ENCODE results near the gene EFHC1. TPM values are rescaled to one million over a fixed set of nuclear protein-coding genes. Genes with fewer than 3 reads are reported as not detected.

Gene EFHC1
- polyA plus RNA-seq, 1 donor (not counting 4 experiments of a cell fraction or from before 2014, with no cell fraction given) = 20.5 TPM

DNA sequence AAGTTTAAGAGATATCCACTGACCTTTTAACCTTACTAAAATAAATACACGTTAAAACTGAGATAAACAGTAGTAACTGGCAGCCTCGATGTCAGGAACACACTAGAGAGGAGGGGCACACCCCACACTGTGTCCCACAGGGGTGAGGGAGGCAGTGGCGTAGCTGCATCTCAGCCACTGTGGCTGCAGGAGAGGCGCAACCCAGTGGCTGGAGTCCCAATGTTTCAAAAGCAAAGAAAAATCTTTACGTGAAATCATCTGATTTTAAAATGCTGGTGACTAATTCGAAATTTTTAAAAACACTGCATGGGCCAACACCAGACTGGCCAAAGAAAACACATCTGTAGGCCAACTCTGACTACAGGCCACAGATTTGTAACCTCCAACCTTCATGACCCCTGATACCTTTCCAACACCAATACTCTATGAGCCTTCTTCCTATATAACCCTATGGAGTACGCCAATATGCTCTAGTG, 102.0 kb downstream of the EFHC1 start:
- Histone ChIP-seq H3K36me3 (ENCODE audit: control insufficient read depth in 2 of 2, extremely low read depth in 1 of 2, insufficient read depth in 2 of 2, low read length in 2 of 2) (no peaks in the 10 kb centered on the region), H3K9me1 (ENCODE audit: control insufficient read depth, extremely low read depth, insufficient read depth, low read length) (no peaks in the 10 kb centered on the region), H2AFZ (ENCODE audit: control insufficient read depth, low read length) (no peak overlapping the region), H3K9ac (ENCODE audit: control insufficient read depth, extremely low read depth, insufficient read depth, low read length) (no peak overlapping the region), H3K4me2 (ENCODE audit: control insufficient read depth, extremely low read depth, insufficient read depth, low read depth, low read length) (no peak overlapping the region), H3K9me3 (ENCODE audit: control insufficient read depth, low read depth, low read length) (no peaks in the 10 kb centered on the region), H3K4me3 (ENCODE audit: control insufficient read depth in 2 of 3, extremely low read depth in 1 of 3, insufficient read depth in 2 of 3, low read depth in 1 of 3, low read length in 3 of 3) (no peak overlapping the region), H3K4me1 (ENCODE audit: control insufficient read depth, extremely low read depth, insufficient read depth, low read length) (peaks cover 27% of the 10 kb centered on the region), H4K20me1 (ENCODE audit: control insufficient read depth, extremely low read depth, insufficient read depth, low read length) (no peaks in the 10 kb centered on the region), H3K79me2 (ENCODE audit: control insufficient read depth, insufficient read depth, low read length) (peaks cover 2% of the 10 kb centered on the region), H3K27ac (ENCODE audit: control insufficient read depth, insufficient read depth, low read length) (no peak overlapping the region), H3K27me3 (ENCODE audit: control insufficient read depth, extremely low read depth, insufficient read depth, low read length) (no peaks in the 10 kb centered on the region)
- TF ChIP-seq, protein P1, sequence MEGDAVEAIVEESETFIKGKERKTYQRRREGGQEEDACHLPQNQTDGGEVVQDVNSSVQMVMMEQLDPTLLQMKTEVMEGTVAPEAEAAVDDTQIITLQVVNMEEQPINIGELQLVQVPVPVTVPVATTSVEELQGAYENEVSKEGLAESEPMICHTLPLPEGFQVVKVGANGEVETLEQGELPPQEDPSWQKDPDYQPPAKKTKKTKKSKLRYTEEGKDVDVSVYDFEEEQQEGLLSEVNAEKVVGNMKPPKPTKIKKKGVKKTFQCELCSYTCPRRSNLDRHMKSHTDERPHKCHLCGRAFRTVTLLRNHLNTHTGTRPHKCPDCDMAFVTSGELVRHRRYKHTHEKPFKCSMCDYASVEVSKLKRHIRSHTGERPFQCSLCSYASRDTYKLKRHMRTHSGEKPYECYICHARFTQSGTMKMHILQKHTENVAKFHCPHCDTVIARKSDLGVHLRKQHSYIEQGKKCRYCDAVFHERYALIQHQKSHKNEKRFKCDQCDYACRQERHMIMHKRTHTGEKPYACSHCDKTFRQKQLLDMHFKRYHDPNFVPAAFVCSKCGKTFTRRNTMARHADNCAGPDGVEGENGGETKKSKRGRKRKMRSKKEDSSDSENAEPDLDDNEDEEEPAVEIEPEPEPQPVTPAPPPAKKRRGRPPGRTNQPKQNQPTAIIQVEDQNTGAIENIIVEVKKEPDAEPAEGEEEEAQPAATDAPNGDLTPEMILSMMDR (optimal IDR thresholded peaks at IDR 0.05 in 1 of 3, IDR thresholded peaks at IDR 0.05 in 1 of 3, conservative IDR thresholded peaks at IDR 0.05 in 1 of 3; ENCODE audit: extremely low read depth in 1 of 3, insufficient read depth in 2 of 3, low read length in 3 of 3) = no peak
- no peak for TF ChIP-seq EZH2 (IDR thresholded peaks at IDR 0.05; ENCODE audit: low read length)
- FAIRE-seq (no peak), DNase-seq (ENCODE audit: low read depth, low spot score) (no peak)
- dilution Hi-C loops (cut with MboI; ENCODE audit: extremely low pct_ligation_motif_present, low sequenced_read_pairs) = no loop called here

DNA sequence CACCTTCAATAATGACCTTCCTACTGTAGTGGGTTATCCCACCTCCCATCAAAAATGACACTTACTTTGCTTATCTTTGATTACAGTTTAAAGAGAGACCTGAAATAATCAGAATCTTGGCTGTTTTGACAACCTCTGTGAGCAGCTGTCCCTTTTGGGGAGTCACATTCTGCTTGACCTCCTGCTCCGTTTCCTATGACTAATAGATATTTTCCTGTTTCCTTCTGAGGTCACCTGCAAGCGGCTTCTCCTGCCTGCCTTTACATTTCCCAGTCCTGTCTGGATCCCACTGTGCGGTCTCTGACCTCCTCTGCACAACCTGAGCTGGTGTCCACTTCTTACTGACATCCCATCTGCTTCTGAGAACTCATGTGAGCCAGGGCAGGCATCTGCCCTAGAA, 102.5 kb downstream of the EFHC1 start:
- Histone ChIP-seq H3K4me2 (ENCODE audit: control insufficient read depth, extremely low read depth, insufficient read depth, low read depth, low read length) (no peak overlapping the region), H4K20me1 (ENCODE audit: control insufficient read depth, extremely low read depth, insufficient read depth, low read length) (no peaks in the 10 kb centered on the region), H3K27me3 (ENCODE audit: control insufficient read depth, extremely low read depth, insufficient read depth, low read length) (no peaks in the 10 kb centered on the region), H3K27ac (ENCODE audit: control insufficient read depth, insufficient read depth, low read length) (no peak overlapping the region), H3K9me1 (ENCODE audit: control insufficient read depth, extremely low read depth, insufficient read depth, low read length) (no peaks in the 10 kb centered on the region), H3K9ac (ENCODE audit: control insufficient read depth, extremely low read depth, insufficient read depth, low read length) (no peak overlapping the region), H3K9me3 (ENCODE audit: control insufficient read depth, low read depth, low read length) (no peaks in the 10 kb centered on the region), H3K4me1 (ENCODE audit: control insufficient read depth, extremely low read depth, insufficient read depth, low read length) (peaks cover 22% of the 10 kb centered on the region), H3K4me3 (ENCODE audit: control insufficient read depth in 2 of 3, extremely low read depth in 1 of 3, insufficient read depth in 2 of 3, low read depth in 1 of 3, low read length in 3 of 3) (no peak overlapping the region), H3K36me3 (ENCODE audit: control insufficient read depth in 2 of 2, extremely low read depth in 1 of 2, insufficient read depth in 2 of 2, low read length in 2 of 2) (no peaks in the 10 kb centered on the region), H3K79me2 (ENCODE audit: control insufficient read depth, insufficient read depth, low read length) (peaks cover 2% of the 10 kb centered on the region), H2AFZ (ENCODE audit: control insufficient read depth, low read length) (no peak overlapping the region)
- TF ChIP-seq EZH2 (IDR thresholded peaks at IDR 0.05; ENCODE audit: low read length) = no peak
- TF ChIP-seq, protein P1 (optimal IDR thresholded peaks at IDR 0.05 in 1 of 3, IDR thresholded peaks at IDR 0.05 in 1 of 3, conservative IDR thresholded peaks at IDR 0.05 in 1 of 3; ENCODE audit: extremely low read depth in 1 of 3, insufficient read depth in 2 of 3, low read length in 3 of 3) = no peak
- FAIRE-seq (no peak), DNase-seq (ENCODE audit: low read depth, low spot score) (no peak)
- dilution Hi-C loops (cut with MboI; ENCODE audit: extremely low pct_ligation_motif_present, low sequenced_read_pairs) = no loop called here

All from keratinocyte (primary cell).